Lung microvascular endothelial cell (primary cell): Measurements from ENCODE around the gene DVL1. TPM values are rescaled to one million over a fixed set of nuclear protein-coding genes. Genes with fewer than 3 reads are reported as not detected.

Source experiments
- total RNA-seq: library from RNA; depleted of rRNA; stranded (reverse); fragments of >200 nt; gene quantifications from 2 replicates; pipeline ENCODE4 v1.2.1, GENCODE V29; 2014

The DVL1 gene
- total RNA-seq, 1 donor from 2014 or later = 39.7 TPM

Other genes with a start within 250 kb of the DVL1 start
- 4.8 and 5.2 TPM in 2 replicates for gene C1orf159, start 233.3 kb downstream of the DVL1 start, total RNA-seq
- not detected in 2 replicates for gene TTLL10, start 175.5 kb downstream of the DVL1 start, total RNA-seq
- 0.22 and 0.60 TPM in 2 replicates for gene TNFRSF18, start 142.8 kb downstream of the DVL1 start, total RNA-seq
- gene TNFRSF4, start 135.3 kb downstream of the DVL1 start, total RNA-seq = 1.5 and 4.2 TPM in 2 replicates
- gene SDF4, start 117.4 kb downstream of the DVL1 start, total RNA-seq = 59.3 and 93.5 TPM in 2 replicates
- 14.8 and 30.4 TPM in 2 replicates for gene B3GALT6, start 117.2 kb downstream of the DVL1 start, total RNA-seq
- 0.20 and 0.22 TPM in 2 replicates for gene C1QTNF12, start 102.7 kb downstream of the DVL1 start, total RNA-seq
- gene UBE2J2, start 75.6 kb downstream of the DVL1 start, total RNA-seq = 28.1 and 34.9 TPM in 2 replicates
- under 0.01 and 0.20 TPM in 2 replicates for gene SCNN1D, start 69.0 kb downstream of the DVL1 start, total RNA-seq
- 10.0 and 14.7 TPM in 2 replicates for gene ACAP3, start 41.5 kb downstream of the DVL1 start, total RNA-seq
- gene PUSL1, start 40.8 kb downstream of the DVL1 start, total RNA-seq = 6.9 and 8.1 TPM in 2 replicates
- 44.9 and 50.4 TPM in 2 replicates for gene INTS11, start 24.8 kb downstream of the DVL1 start, total RNA-seq
- 10.7 and 16.3 TPM in 2 replicates for gene CPTP, start 24.6 kb downstream of the DVL1 start, total RNA-seq
- under 0.01 and 0.20 TPM in 2 replicates for gene TAS1R3, start 18.1 kb downstream of the DVL1 start, total RNA-seq
- 0.20 and 0.44 TPM in 2 replicates for gene MXRA8, start 9.1 kb upstream of the DVL1 start, total RNA-seq
- 83.2 and 87.7 TPM in 2 replicates for gene AURKAIP1, start 25.8 kb upstream of the DVL1 start, total RNA-seq
- gene CCNL2, start 49.9 kb upstream of the DVL1 start, total RNA-seq = 36.0 and 57.9 TPM in 2 replicates
- gene MRPL20, start 57.9 kb upstream of the DVL1 start, total RNA-seq = 79.8 and 90.2 TPM in 2 replicates
- under 0.01 and 0.22 TPM in 2 replicates for gene ANKRD65, start 71.9 kb upstream of the DVL1 start, total RNA-seq
- 2.2 and 5.0 TPM in 2 replicates for gene VWA1, start 86.3 kb upstream of the DVL1 start, total RNA-seq
- under 0.01 TPM in 2 replicates for gene ATAD3C, start 100.3 kb upstream of the DVL1 start, total RNA-seq
- 13.5 and 19.4 TPM in 2 replicates for gene ATAD3B, start 122.3 kb upstream of the DVL1 start, total RNA-seq
- 17.1 and 22.2 TPM in 2 replicates for gene ATAD3A, start 162.7 kb upstream of the DVL1 start, total RNA-seq
- 1.1 and 1.4 TPM in 2 replicates for gene TMEM240, start 191.2 kb upstream of the DVL1 start, total RNA-seq
- 49.3 and 50.8 TPM in 2 replicates for gene SSU72, start 225.4 kb upstream of the DVL1 start, total RNA-seq